ENCODE results near the gene USP3.

GRCh38 chr15:63519548-63520178 lies 15.3 kb downstream of the USP3 start:
- TF ChIP-seq EZH2phosphoT487 (IDR thresholded peaks at IDR 0.05; ENCODE audit: borderline replicate concordance, low read depth, low read length) (no peak), CTCF (conservative IDR thresholded peaks at IDR 0.05; ENCODE audit: low read length) (no peak)
